GM23338 (cell line): ENCODE results near the gene ZNF366. TPM values are rescaled to one million over a fixed set of nuclear protein-coding genes. Genes with fewer than 3 reads are reported as not detected.

ENCODE experiments used
- ATAC-seq: fragments of 200-7000 bp; cut with Tn5 transposase; 3 replicates; pipeline ENCODE4 v1.9.1; 2020
- DNase-seq: peaks from one replicate; pipeline ENCODE4 v3.0.0-alpha.2; 2015; ENCODE audit warnings: low spot score
- H2AFZ ChIP-seq: fragments of 200-600 bp; sonication (generic); 2 replicates; pipeline ENCODE4 v1.8.0; 2016; ENCODE audit warnings: antibody characterized with exemption, mild to moderate bottlenecking, moderate library complexity
- H3F3A ChIP-seq: fragments of 200-600 bp; sonication (generic); replicated peaks from 2 replicates; pipeline ENCODE4 v1.8.0; 2017; ENCODE audit warnings: antibody characterized with exemption, mixed run types, low read depth
- H3K27ac ChIP-seq: fragments of 200-600 bp; sonication (generic); 2 replicates; pipeline ENCODE4 v1.6.1; 2016; ENCODE audit warnings: low read depth
- H3K27me3 ChIP-seq: fragments of 200-600 bp; sonication (generic); 2 replicates; pipeline ENCODE4 v1.8.0; 2016; ENCODE audit warnings: mild to moderate bottlenecking, mixed run types, moderate library complexity; ENCODE audit not compliant: insufficient read depth
- H3K36me3 ChIP-seq: fragments of 200-600 bp; sonication (generic); 2 replicates; pipeline ENCODE4 v1.8.0; 2016; ENCODE audit warnings: mild to moderate bottlenecking; ENCODE audit not compliant: insufficient read depth
- H3K4me1 ChIP-seq: fragments of 200-600 bp; sonication (generic); 2 replicates; pipeline ENCODE4 v1.8.0; 2016; ENCODE audit warnings: mild to moderate bottlenecking, moderate library complexity; ENCODE audit not compliant: insufficient read depth
- H3K4me2 ChIP-seq: fragments of 200-600 bp; sonication (generic); 2 replicates; pipeline ENCODE4 v1.7.1; 2017; ENCODE audit warnings: mixed run types
- H3K4me3 ChIP-seq: fragments of 200-600 bp; sonication (generic); 2 replicates; pipeline ENCODE4 v1.6.1; 2016; ENCODE audit warnings: mixed run types
- H3K79me2 ChIP-seq: fragments of 200-600 bp; sonication (generic); replicated peaks from 2 replicates; pipeline ENCODE4 v1.8.0; 2017; ENCODE audit warnings: mild to moderate bottlenecking; ENCODE audit not compliant: insufficient read depth
- H3K9me2 ChIP-seq: fragments of 200-600 bp; sonication (generic); 2 replicates; pipeline ENCODE4 v1.8.0; 2017; ENCODE audit not compliant: insufficient read depth
- H4K20me1 ChIP-seq: fragments of 200-600 bp; sonication (generic); replicated peaks from 2 replicates; pipeline ENCODE4 v1.8.0; 2017; ENCODE audit warnings: mild to moderate bottlenecking; ENCODE audit not compliant: insufficient read depth
- H3K27ac Mint-ChIP-seq: 2 replicates; pipeline ENCODE4 v1.8.0; 2020; ENCODE audit warnings: inconsistent platforms, mild to moderate bottlenecking, moderate library complexity, mixed read lengths
- H3K27me3 Mint-ChIP-seq: 3 replicates; pipeline ENCODE4 v1.8.0; 2022; ENCODE audit warnings: low read depth, mild to moderate bottlenecking, moderate library complexity, mixed read lengths, inconsistent platforms; ENCODE audit not compliant: insufficient read depth, poor library complexity
- H3K36me3 Mint-ChIP-seq: 3 replicates; pipeline ENCODE4 v1.8.0; 2021; ENCODE audit warnings: low read depth, mild to moderate bottlenecking, inconsistent platforms, moderate library complexity, mixed read lengths
- H3K4me1 Mint-ChIP-seq: 3 replicates; pipeline ENCODE4 v1.8.0; 2020; ENCODE audit warnings: mild to moderate bottlenecking, inconsistent platforms, mixed read lengths
- H3K4me3 Mint-ChIP-seq: 3 replicates; pipeline ENCODE4 v1.8.0; 2021; ENCODE audit warnings: moderate library complexity, mild to moderate bottlenecking, inconsistent platforms, mixed read lengths
- H3K9me3 Mint-ChIP-seq: 3 replicates; pipeline ENCODE4 v1.8.0; 2020; ENCODE audit warnings: moderate library complexity, mild to moderate bottlenecking, inconsistent platforms, mixed read lengths
- CREB1 ChIP-seq: fragments of 250-450 bp; sonication (Bioruptor Pico); IDR thresholded peaks from 2 replicates; pipeline ENCODE4 v1.5.0; 2020; ENCODE audit warnings: low read depth, mild to moderate bottlenecking, moderate library complexity
- ETS1 ChIP-seq: IDR thresholded peaks from 2 replicates; pipeline ENCODE4 v1.6.1; 2016; ENCODE audit warnings: antibody characterized with exemption
- EZH2 ChIP-seq: fragments of 200-600 bp; sonication (generic); IDR thresholded peaks from one replicate; pipeline ENCODE4 v1.8.0; 2017; ENCODE audit warnings: antibody characterized with exemption, mild to moderate bottlenecking, low read depth; ENCODE audit not compliant: unreplicated experiment
- EZH2phosphoT487 ChIP-seq: fragments of 200-600 bp; sonication (generic); IDR thresholded peaks from one replicate; pipeline ENCODE4 v1.8.1; 2018; ENCODE audit warnings: antibody characterized with exemption; ENCODE audit not compliant: unreplicated experiment
- NANOG ChIP-seq: IDR thresholded peaks from 2 replicates; pipeline ENCODE4 v1.6.1; 2016; ENCODE audit warnings: antibody characterized with exemption, borderline replicate concordance
- POLR2AphosphoS5 ChIP-seq: IDR thresholded peaks from 2 replicates; pipeline ENCODE4 v1.6.1; 2016; ENCODE audit warnings: antibody characterized with exemption, low read depth
- STAT1 ChIP-seq: IDR thresholded peaks from one replicate; pipeline ENCODE4 v1.6.1; 2016; ENCODE audit warnings: antibody characterized with exemption; ENCODE audit not compliant: unreplicated experiment
- ZNF114 ChIP-seq: fragments of 250-450 bp; sonication (Bioruptor Pico); IDR thresholded peaks from 2 replicates; pipeline ENCODE4 v1.5.0; 2020; ENCODE audit warnings: mild to moderate bottlenecking, moderate library complexity
- ZNF331 ChIP-seq: fragments of 250-450 bp; sonication (Bioruptor Pico); IDR thresholded peaks from 2 replicates; pipeline ENCODE4 v1.5.0; 2020; ENCODE audit warnings: low read depth, mild to moderate bottlenecking, moderate library complexity
- ZNF462 ChIP-seq: fragments of 250-450 bp; sonication (Bioruptor Pico); IDR thresholded peaks from 2 replicates; pipeline ENCODE4 v1.5.0; 2020; ENCODE audit warnings: mild to moderate bottlenecking, moderate library complexity
- polyA plus RNA-seq: library from polyadenylated mRNA; unstranded; fragments of >200 nt; fragmentation: Nextera tagmentation; extraction: Ambion mirVana; gene quantifications from 2 replicates; pipeline ENCODE4 v1.2.1, GENCODE V29; 2016
- total RNA-seq: library from RNA; depleted of rRNA; stranded (reverse); fragments of >200 nt; shearing (Covaris generic); gene quantifications from 2 replicates; pipeline ENCODE4 v1.2.3, GENCODE V29; 2014

Gene ZNF366
- total and polyA plus RNA-seq, 2 experiments from 2014 or later, result not detected

- Mint-ChIP-seq H3K4me3 (no peak overlapping the region), H3K27ac (no peak overlapping the region), H3K27me3 (peaks cover 2% of the 10 kb centered on the region), H3K4me1 (peaks cover 26% of the 10 kb centered on the region), H3K36me3 (no peaks in the 10 kb centered on the region), H3K9me3 (no peaks in the 10 kb centered on the region)
- H4K20me1 ChIP-seq, result no peaks in the 10 kb centered on the region
- H3K4me3 ChIP-seq, result no peak overlapping the region
- H3K27me3 ChIP-seq, result no peaks in the 10 kb centered on the region
- H2AFZ ChIP-seq, result no peak overlapping the region
- no peak for DNase-seq
- peaks cover 18% of the 10 kb centered on the region for H3K4me1 ChIP-seq
- no peaks in the 10 kb centered on the region for H3K36me3 ChIP-seq
- peaks cover 22% of the 10 kb centered on the region for H3K9me2 ChIP-seq
- H3F3A ChIP-seq, result no peaks in the 10 kb centered on the region
- ATAC-seq, result no peak
- H3K79me2 ChIP-seq, result no peaks in the 10 kb centered on the region
- no peak for TF ChIP-seq EZH2
- no peak overlapping the region for H3K27ac ChIP-seq
- no peak overlapping the region for H3K4me2 ChIP-seq
These were observed 4.8 kb upstream of the ZNF366 start for GRCh38 chr5:72511774-72512592.

GRCh38 chr5:72511366-72511765, 4.2 kb upstream of the ZNF366 start:
- H3K27ac Mint-ChIP-seq, result no peak overlapping the region
- no peak for DNase-seq
- H3K27me3 Mint-ChIP-seq, result peaks cover 2% of the 10 kb centered on the region
- no peak for TF ChIP-seq CREB1 (CRISPR knock-in tag)
- no peak for TF ChIP-seq ZNF462 (CRISPR knock-in tag)
- TF ChIP-seq POLR2AphosphoS5, result no peak
- no peak for TF ChIP-seq EZH2phosphoT487
- no peak for TF ChIP-seq EZH2
- no peak for TF ChIP-seq ETS1
- TF ChIP-seq STAT1, result no peak
- no peak for TF ChIP-seq NANOG
- TF ChIP-seq ZNF114 (CRISPR knock-in tag), result no peak
- TF ChIP-seq ZNF331, result no peak
- no peaks in the 10 kb centered on the region for H3K36me3 ChIP-seq
- peaks cover 22% of the 10 kb centered on the region for H3K9me2 ChIP-seq
- no peaks in the 10 kb centered on the region for H3K9me3 Mint-ChIP-seq
- H3K79me2 ChIP-seq, result no peaks in the 10 kb centered on the region
- H3K4me2 ChIP-seq, result no peak overlapping the region
- no peaks in the 10 kb centered on the region for H3F3A ChIP-seq
- peaks cover 26% of the 10 kb centered on the region for H3K4me1 Mint-ChIP-seq
- no peak overlapping the region for H3K4me3 Mint-ChIP-seq
- H3K27me3 ChIP-seq, result no peaks in the 10 kb centered on the region
- no peaks in the 10 kb centered on the region for H4K20me1 ChIP-seq
- no peak for ATAC-seq
- H3K4me1 ChIP-seq, result peaks cover 18% of the 10 kb centered on the region
- no peaks in the 10 kb centered on the region for H3K36me3 Mint-ChIP-seq
- H3K27ac ChIP-seq, result no peak overlapping the region
- no peak overlapping the region for H3K4me3 ChIP-seq
- H2AFZ ChIP-seq, result no peak overlapping the region
